Activated CD8-positive, alpha-beta memory T cell treated with anti-CD3 and anti-CD28 coated beads, Interleukin-2, amount 50 U/mL, for 24 hours (primary cell): ENCODE data around the gene GTF2H1.
A peak's percentile ranks its signal among the peaks of the same experiment; 100 is the strongest.

Source experiments
- DNase-seq: peaks from one replicate; pipeline ENCODE4 v3.0.0-alpha.2; 2020; ENCODE audit errors: extremely low read depth

GTF2H1 gene

DNA sequence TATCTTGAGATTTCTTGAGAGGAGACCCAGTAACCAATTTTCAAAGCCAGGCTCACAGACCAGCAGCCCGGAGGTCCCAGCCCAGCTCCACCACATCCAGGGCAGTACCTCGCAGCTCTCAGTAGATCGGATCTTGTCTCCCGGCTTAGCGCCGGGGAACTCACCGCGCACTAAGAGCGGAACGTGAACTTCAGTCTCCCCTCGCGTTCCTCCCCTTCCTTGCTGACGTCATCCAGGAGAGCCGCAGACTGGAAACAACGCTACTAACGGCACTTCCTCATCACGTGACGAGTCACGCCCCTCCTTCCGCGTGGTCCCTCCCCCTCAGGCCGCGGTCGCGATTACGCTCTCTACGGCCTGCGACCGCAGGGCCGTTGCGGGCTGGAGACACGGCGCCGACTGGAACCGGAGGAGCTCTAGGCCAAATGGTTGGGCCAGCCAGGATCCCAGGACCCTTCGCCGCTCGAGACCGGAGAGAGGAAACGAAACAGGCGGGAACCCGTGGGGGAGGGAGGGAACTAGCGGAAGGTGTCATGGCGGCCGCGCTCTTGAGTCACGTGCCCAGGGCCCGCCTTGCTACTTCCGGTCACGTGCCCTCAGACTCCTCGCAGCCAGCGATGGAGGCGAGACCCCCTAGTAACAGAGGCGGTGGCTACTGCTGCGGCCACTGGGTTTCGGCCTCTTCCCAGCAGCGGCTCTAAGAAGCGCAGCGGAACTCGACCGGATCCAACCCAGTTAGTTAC, at the start of gene GTF2H1, which contains the start of gene HPS5:
GTF2H1 (plus strand) TSS at position 599 of the 743 bp plus-strand sequence. CDS start 10,508 bp downstream, outside the sequence.
HPS5 (minus strand) TSS at position 172 of the 743 bp plus-strand sequence. CDS start 4,282 bp downstream, outside the sequence.
- peak; percentile 90 for DNase-seq

DNA sequence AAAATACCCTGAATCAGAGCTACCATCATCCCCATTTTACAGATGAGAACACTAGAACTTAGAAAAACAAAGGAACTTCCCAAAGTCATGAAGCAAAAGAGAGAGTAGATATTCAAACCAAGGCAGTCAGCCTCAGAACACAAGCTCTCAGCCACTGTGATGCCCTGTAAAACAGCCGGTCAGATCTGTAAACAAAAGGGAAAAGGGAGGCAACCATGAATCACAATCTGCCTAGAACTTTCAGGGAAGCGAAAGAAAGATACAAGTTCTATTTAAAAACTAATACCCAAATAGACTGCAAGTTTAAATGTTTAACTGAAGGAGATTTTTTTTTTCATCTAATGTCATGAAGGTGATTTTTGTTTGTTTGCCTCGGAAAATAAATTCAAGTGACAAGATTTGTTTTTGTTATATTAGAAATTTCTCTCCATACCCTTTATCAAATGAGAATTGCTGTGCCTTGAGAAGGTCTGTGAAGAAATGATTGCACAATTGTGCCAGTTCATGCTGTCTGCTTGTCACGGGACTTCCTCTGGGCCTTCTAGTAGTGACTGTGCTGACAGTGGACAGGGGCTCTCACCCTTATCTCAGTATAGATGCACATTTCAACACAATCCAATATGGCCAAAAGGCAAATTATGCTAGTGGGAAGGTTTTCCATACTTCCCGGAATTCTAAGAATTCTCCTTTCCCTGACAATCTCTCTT, 44.6 kb upstream of the GTF2H1 start:
- DNase-seq = no peak

DNA sequence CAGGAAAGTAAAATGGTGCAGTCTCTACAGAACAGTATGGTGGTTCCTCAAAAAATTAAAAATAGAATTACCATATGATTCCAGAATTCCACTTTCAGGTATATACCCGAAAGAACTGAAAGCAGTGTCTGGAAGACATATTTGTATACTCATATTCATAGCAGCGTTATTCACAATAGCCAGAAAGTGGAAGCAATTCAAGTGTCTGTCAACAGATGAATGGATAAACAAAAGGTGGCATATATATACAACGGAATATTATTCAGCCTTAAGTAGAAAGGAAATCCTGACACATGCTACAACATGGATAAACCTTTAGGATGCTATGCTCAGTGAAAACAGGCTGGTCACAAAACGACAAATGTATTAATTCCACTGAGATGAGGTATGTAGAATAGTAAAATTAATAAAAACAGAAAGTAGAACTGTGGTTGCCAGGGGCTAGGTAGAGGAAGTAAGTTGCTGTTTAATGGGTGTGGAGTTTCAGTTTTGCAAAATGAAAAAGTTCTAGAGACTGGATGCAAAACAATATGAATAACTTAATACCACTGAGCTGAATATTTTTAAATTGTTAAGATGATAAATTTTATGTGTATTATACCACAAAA, 41.8 kb upstream of the GTF2H1 start:
- DNase-seq = no peak

- no peak for DNase-seq
These were observed 39.7 kb upstream of the GTF2H1 start for GRCh38 chr11:18282626-18283025.

DNA sequence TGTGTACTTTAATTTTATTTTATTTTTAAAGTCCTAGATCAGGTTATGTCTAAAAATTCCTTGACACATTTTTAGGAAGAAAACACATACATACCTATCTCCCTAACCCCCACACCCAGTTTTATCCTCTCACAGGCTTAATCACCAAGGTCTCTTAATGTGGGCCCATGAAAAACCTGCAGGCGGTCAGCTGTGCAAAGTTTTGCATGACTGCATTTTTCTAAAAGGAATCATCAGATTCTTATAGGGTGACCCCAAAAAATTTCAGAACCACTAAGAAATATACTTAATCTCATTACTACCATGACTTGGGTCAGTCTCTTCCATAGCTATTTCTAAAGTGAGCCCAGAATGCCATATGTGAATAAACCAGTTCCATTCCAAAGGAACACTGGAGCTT, 36.5 kb upstream of the GTF2H1 start:
- DNase-seq = no peak

- DNase-seq = no peak
These were observed 33.5 kb upstream of the GTF2H1 start for GRCh38 chr11:18288911-18289310.

DNA sequence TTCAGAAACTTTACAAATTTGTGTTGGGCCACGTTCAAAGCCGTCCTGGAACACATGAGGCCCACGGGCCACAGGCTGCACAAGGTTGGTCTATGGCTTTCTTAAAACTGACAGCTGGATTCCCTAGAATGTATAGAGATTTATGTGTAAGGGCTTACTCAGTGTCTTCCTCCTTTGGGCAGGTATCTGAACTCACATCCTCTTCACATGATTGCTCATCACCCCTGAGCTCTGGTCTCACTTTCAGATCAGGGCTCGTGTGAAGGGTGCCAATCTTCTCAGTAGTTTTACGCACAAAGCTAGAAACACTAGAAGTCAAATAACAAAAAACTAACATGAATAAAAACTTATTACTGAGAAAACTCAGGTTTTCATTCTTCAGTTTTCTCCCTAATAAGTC, 27.5 kb upstream of the GTF2H1 start:
- DNase-seq = no peak

DNA sequence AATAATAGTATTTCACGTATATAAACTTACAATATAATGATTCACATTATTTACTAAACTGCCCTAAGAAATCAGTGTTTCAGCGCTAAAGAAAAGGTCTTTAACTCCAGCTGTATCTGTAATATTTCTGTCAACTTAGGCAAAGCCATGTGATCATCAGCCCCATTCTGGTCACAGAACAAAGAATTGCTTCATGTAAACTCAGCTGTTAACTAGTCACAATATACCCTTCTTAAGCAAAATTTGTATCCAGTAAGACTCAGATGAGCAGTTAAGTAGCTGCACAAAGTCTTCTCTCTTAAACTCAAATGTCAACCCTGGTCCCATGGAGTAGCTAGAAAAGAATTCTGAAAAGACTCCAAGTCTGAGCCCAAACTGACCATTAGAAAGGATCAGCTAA, 27.1 kb upstream of the GTF2H1 start:
- no peak for DNase-seq

- DNase-seq = no peak
These were observed 22.6 kb upstream of the GTF2H1 start for GRCh38 chr11:18299721-18300120.

DNA sequence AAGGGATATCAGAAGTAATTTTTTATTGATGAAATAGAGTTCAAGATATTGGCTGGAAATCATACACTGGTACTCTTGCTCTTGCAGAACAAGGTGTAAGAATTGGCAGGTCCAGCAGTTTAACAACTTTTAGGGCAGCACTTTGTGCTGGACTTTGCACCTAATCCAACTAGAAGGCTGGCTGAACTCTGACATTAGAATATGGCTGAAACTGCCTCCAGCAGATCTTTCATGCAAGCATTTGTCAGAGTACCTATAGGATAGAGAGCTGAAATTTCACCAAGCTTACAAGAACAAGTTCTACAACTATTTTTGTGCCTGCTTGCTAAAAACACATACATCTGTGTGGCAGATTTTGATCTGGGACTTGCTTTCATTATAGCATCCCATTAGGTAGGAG, 17.6 kb upstream of the GTF2H1 start:
- DNase-seq = no peak

GRCh38 chr11:18307461-18308139, 14.8 kb upstream of the GTF2H1 start:
- no peak for DNase-seq

- DNase-seq = no peak
These were observed 14.1 kb upstream of the GTF2H1 start for GRCh38 chr11:18308242-18308641.

DNA sequence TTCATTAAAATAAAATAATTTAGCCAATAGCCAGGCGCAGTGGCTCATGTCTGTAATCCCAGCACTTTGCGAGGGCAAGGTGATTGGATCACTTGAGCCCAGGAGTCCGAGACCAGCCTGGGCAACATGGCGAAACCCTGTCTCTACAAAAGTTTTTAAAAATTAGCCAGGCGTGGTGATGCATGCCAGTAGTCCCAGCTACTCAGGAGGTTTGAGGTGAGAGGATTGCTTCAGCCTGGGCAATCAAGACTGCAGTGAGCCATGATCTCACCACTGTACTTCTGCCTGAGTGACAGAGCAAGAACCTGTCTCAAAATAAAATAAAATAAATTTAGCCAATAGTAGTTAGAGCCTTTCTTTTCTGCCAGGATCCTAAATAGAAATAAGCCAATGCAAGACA, 12.7 kb upstream of the GTF2H1 start:
- DNase-seq = no peak

DNA sequence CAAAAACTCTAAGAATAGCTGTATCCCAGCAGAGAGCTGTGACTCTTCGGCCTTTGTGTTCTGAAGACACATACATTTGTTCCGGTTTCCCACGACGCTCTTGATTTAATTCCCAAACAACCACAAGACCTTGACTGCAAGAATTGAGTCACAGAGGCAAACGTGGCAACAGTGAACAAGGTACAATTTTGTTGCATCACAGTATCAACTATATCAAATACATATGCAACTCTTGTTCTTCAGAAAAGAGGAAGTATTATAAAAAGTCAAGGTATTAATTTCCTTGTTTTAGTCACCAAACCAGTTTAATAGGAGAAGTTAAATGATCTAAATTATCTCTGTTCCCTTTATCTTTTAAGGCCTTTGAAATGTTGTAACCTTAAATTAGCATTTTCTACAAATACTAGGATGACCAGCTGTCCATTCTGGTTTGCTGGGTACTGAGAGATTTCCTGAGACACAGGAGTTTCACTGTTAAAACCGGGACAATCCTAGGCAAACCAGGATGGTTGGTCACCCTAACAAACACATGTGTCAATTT, 11.5 kb upstream of the GTF2H1 start:
- no peak for DNase-seq

DNA sequence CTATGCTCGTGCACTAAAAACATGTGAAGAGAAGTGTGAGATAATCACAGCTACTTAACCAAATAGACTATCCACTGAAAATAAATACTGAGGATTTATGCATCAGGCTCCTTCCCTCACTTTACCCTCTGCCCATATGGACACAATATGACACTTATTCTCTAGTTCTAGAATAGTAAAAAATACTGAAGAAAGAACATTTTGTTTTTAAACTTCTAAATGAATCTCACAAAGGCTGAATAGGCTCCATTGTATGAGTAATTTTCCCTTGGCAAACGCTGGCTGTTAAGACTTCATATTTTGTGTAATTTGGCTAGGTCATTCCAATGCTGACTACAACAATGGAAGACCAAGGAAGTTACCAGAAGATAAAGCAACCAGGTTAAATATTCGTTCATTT, 10.4 kb upstream of the GTF2H1 start:
- no peak for DNase-seq

GRCh38 chr11:18312663-18313420, 9.5 kb upstream of the GTF2H1 start:
- DNase-seq = no peak

DNA sequence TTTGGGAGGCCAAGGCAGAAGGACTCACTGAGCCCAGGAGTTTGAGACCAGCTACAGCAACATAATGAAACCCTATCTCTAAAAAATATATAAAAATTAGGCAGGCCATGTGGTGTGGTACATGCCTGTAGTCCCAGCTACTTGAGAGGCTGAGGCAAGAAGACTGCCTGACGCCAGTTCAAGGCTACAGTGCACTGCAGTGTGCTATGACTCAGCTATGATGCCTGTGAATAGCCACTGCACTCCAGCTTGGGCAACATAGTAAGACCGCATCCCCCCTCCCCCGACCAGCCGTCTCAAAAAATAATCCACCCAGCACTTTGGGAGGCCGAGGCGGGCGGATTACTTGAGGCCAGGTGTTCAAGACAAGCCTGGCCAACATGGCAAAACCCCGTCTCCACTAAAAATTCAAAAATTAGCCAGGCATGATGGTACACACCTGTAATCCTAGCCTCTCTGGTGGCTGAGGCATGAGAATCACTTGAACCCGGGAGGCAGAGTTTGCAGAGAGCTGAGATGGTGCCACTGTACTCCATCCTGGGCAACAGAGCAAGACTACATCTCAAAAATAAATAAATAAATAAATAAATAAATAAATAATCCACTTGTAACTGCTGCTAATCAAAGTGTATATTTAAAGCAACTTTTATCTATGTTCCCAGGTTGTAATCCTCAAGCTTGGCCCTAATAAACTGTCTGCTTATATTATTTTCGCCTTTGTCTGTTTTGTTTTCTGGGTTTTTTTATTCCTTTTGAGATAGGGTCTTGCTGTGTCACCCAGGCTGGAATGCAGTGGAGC, 8.2 kb upstream of the GTF2H1 start:
- no peak for DNase-seq

GRCh38 chr11:18314784-18315523, 7.4 kb upstream of the GTF2H1 start:
- DNase-seq = no peak

DNA sequence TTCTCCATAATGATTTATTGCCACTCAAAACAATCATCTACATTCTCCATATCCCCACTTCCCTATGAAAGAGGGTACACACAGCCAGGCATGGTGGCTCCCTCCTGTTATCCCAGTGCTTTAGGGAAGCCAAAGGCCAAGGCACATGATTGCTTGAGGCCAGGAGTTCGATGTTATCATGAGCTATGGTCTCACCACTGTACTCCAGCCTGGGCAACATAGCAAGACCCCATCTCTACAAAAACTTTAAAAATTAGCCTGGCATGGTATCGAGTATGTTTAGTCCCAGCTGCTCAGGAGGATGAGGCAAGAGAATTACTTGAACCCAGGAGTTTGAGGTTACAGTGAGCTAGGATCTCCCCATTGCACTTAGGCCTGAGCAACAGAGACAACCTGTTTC, 6.5 kb upstream of the GTF2H1 start:
- DNase-seq = no peak

DNA sequence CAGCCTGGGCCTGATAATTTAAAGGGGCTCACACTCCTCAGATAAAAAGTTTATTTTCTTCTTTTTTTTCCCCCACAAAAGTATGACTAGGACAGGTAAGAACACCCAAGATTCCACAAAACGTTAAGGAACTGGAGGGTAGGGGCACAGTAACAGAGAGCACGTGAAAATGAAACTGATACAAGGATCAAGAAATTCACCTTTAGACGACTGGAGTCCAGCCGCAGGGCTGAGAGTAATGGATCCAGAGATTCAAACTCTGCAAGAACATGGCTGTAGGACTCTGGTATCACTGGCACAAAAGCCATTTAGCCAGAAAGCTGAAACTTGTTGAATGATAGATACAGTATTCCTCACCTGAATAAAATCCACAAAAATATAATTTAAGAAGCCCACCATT, 4.8 kb upstream of the GTF2H1 start:
- DNase-seq = no peak
